Lung (tissue), 12 donors: Measurements from ENCODE around the gene AKAP6. TPM values are rescaled to one million over a fixed set of nuclear protein-coding genes. Genes with fewer than 3 reads are reported as not detected.
A peak's percentile ranks its signal among the peaks of the same experiment; 100 is the strongest.

Source experiments
- ATAC-seq: fragments of 200-7000 bp; cut with Tn5 transposase; one replicate; pipeline ENCODE4 v1.9.1; 2020; ENCODE audit warnings: moderate number of reproducible peaks; ENCODE audit not compliant: insufficient read depth, low FRiP score
- DNase-seq, 3 donors: peaks; one replicate each; pipeline ENCODE4 v3.0.0-alpha.2; 2013 to 2017
- H3K27ac ChIP-seq, 2 donors: one replicate each; pipeline ENCODE4 v1.5.1; 2013; ENCODE audit warnings: mild to moderate bottlenecking in 2 of 2, moderate library complexity in 2 of 2, control low read depth in 1 of 2, inconsistent platforms in 1 of 2, low read depth in 1 of 2, low read length in 1 of 2
- H3K27me3 ChIP-seq, 3 donors: one replicate each; pipeline ENCODE4 v1.5.1; 2013; ENCODE audit warnings: low read length in 2 of 3; ENCODE audit not compliant: control insufficient read depth in 3 of 3, insufficient read depth in 3 of 3
- H3K36me3 ChIP-seq, 4 donors: one replicate each; pipeline ENCODE4 v1.5.1; 2013; ENCODE audit warnings: low read length in 4 of 4, mild to moderate bottlenecking in 1 of 4, moderate library complexity in 1 of 4; ENCODE audit not compliant: control insufficient read depth in 4 of 4, insufficient read depth in 4 of 4
- H3K4me1 ChIP-seq, 5 donors: one replicate each; pipeline ENCODE4 v1.5.1; 2013; ENCODE audit warnings: low read length in 5 of 5, mild to moderate bottlenecking in 2 of 5, moderate library complexity in 1 of 5; ENCODE audit not compliant: control insufficient read depth in 5 of 5, insufficient read depth in 5 of 5
- H3K4me3 ChIP-seq: one replicate; pipeline ENCODE4 v1.5.1; 2013; ENCODE audit warnings: mild to moderate bottlenecking, control low read depth, moderate library complexity
- H3K9ac ChIP-seq, 2 donors: one replicate each; pipeline ENCODE4 v1.5.1; 2013; ENCODE audit warnings: low read length in 2 of 2, control low read depth in 1 of 2; ENCODE audit not compliant: insufficient read depth in 1 of 2
- H3K9me3 ChIP-seq, 4 donors: one replicate each; pipeline ENCODE4 v1.5.1; 2013; ENCODE audit warnings: low read length in 3 of 4, mild to moderate bottlenecking in 1 of 4, moderate library complexity in 1 of 4; ENCODE audit not compliant: control insufficient read depth in 4 of 4, insufficient read depth in 3 of 4
- WGBS, 2 donors: extraction: QIAGEN DNeasy Blood & Tissue Kit; methylation state at CpG; one replicate each; pipeline ENCODE4 v1.1.7; 2013; 5-methylcytosine and 5-hydroxymethylcytosine counted together
- polyA plus RNA-seq, 2 donors: library from polyadenylated mRNA; stranded (reverse); fragments of 200-250 nt; gene quantifications; one replicate each; pipeline ENCODE4 v1.2.1, GENCODE V29; 2013
- total RNA-seq, 2 donors: library from RNA; depleted of rRNA in 1 of 2; stranded (reverse); fragments of >200 nt in 1 of 2; gene quantifications; one replicate each; pipeline ENCODE4 v1.2.1, GENCODE V29; 2014 to 2021
- TF ChIP-seq, protein P1 (sequence below): IDR thresholded peaks from 2 replicates; pipeline ENCODE4 v1.5.1; 2012; ENCODE audit warnings: mild to moderate bottlenecking; ENCODE audit errors: control extremely low read depth, extremely low read depth
- donor health status: control.
- donor health status: control.
- donor health status: Bipolar disorder and iron deficiency.
- donor health status: healthy.
- donor health status: DM: yes; HTN: yes; CAD: no.

AKAP6 gene
- total and polyA plus RNA-seq, 4 donors: 1.5 to 27.1 (median 7.7) TPM

GRCh38 chr14:32422440-32422839 lies 93.3 kb downstream of the AKAP6 start:
- Histone ChIP-seq H3K4me3 (no peak overlapping the region), H3K9ac (no peak overlapping the region), H3K9me3 (no peaks in the 10 kb centered on the region), H3K36me3 (no peaks in the 10 kb centered on the region), H3K27me3 (no peaks in the 10 kb centered on the region), H3K27ac (peak overlapping the region in 1 of 2 donors; percentile 3), H3K4me1 (peaks cover 0 to 16% (median 6%) of the 10 kb centered on the region in 5 donors)
- DNase-seq (no peak), ATAC-seq (no peak)
- TF ChIP-seq, protein P1, sequence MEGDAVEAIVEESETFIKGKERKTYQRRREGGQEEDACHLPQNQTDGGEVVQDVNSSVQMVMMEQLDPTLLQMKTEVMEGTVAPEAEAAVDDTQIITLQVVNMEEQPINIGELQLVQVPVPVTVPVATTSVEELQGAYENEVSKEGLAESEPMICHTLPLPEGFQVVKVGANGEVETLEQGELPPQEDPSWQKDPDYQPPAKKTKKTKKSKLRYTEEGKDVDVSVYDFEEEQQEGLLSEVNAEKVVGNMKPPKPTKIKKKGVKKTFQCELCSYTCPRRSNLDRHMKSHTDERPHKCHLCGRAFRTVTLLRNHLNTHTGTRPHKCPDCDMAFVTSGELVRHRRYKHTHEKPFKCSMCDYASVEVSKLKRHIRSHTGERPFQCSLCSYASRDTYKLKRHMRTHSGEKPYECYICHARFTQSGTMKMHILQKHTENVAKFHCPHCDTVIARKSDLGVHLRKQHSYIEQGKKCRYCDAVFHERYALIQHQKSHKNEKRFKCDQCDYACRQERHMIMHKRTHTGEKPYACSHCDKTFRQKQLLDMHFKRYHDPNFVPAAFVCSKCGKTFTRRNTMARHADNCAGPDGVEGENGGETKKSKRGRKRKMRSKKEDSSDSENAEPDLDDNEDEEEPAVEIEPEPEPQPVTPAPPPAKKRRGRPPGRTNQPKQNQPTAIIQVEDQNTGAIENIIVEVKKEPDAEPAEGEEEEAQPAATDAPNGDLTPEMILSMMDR: no peak

DNA sequence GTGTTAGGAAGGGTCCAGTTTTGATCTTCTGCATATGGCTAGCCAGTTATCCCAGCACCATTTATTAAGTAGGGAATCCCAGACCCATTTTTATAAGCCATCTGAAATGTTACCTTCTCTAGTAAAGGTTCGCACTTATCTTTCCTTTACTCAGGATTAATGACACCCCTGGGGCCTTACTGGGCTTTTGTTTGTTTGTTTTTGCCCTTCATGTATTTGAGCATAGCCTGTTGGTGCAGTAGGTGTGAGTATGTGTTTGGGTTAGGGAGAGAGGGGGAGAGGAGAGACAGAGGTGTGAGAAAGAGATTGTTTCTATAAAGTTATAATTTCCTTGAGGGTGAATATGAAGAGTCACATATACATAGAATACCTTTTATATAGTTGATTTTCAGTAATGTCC lies 96.9 kb downstream of the AKAP6 start:
- no peak overlapping the region for H3K4me3 ChIP-seq
- no peak for ATAC-seq
- no peak overlapping the region for H3K9ac ChIP-seq

GRCh38 chr14:32426586-32427388 lies 97.7 kb downstream of the AKAP6 start:
- H3K9me3 ChIP-seq: no peaks in the 10 kb centered on the region
- 78 to 79% methylated on average over 8 of the region's 8 CpGs for WGBS, 2 donors

More for the DNA sequence above, 96.9 kb downstream of the AKAP6 start:
- H3K4me1 ChIP-seq: peaks cover 0 to 34% (median 5%) of the 10 kb centered on the region in 5 donors
- TF ChIP-seq, protein P1: no peak
- no peaks in the 10 kb centered on the region for H3K36me3 ChIP-seq
- H3K27me3 ChIP-seq: no peaks in the 10 kb centered on the region
- H3K9me3 ChIP-seq: no peaks in the 10 kb centered on the region
- 44 to 87% methylated on average over 1 of the region's 1 CpG for WGBS, 2 donors
- no peak for DNase-seq
- peak overlapping the region in 1 of 2 donors; percentile 3 for H3K27ac ChIP-seq

More at GRCh38 chr14:32426586-32427388, 97.7 kb downstream of the AKAP6 start:
- ATAC-seq (no peak), DNase-seq (peak in 1 of 3 donors; percentile 22)
- no peak overlapping the region for H3K9ac ChIP-seq
- H3K4me3 ChIP-seq: no peak overlapping the region
- H3K4me1 ChIP-seq: peaks cover 0 to 34% (median 5%) of the 10 kb centered on the region in 5 donors
- no peaks in the 10 kb centered on the region for H3K27me3 ChIP-seq
- H3K27ac ChIP-seq: peak overlapping the region in 1 of 2 donors; percentile 83
- TF ChIP-seq, protein P1: no peak
- no peaks in the 10 kb centered on the region for H3K36me3 ChIP-seq
